Brain microvascular endothelial cell (primary cell): ENCODE results near the gene MOCS3.
A peak's percentile ranks its signal among the peaks of the same experiment; 100 is the strongest.

Source experiments
- DNase-seq: peaks from one replicate; pipeline ENCODE4 v3.0.0-alpha.2; 2020
- H3K27ac ChIP-seq: fragments of 250-450 bp; sonication (Bioruptor Pico); 2 replicates; pipeline ENCODE4 v1.5.1; 2020; ENCODE audit warnings: mild to moderate bottlenecking, moderate library complexity
- H3K27me3 ChIP-seq: fragments of 250-450 bp; sonication (Bioruptor Pico); replicated peaks from 2 replicates; pipeline ENCODE4 v1.5.1; 2020; ENCODE audit warnings: mild to moderate bottlenecking
- H3K36me3 ChIP-seq: fragments of 250-450 bp; sonication (Bioruptor Pico); replicated peaks from 2 replicates; pipeline ENCODE4 v1.5.1; 2020; ENCODE audit warnings: mild to moderate bottlenecking
- H3K4me3 ChIP-seq: 2 replicates; pipeline ENCODE4 v1.5.1; 2011; ENCODE audit warnings: low read depth, mild to moderate bottlenecking, control low read depth, low read length, moderate library complexity
- in situ Hi-C: cut with HindIII; loops from 2 replicates; pipeline ENCODE4 v1.10.0; 2017; ENCODE audit warnings: low sequenced_read_pairs, low pct_ligation_motif_present
- TF ChIP-seq, protein P1 (sequence below): IDR thresholded peaks from 2 replicates; pipeline ENCODE4 v1.5.1; 2011; ENCODE audit warnings: low read depth, mild to moderate bottlenecking, moderate library complexity, low read length, control low read depth, inconsistent platforms; ENCODE audit errors: missing control alignments

Gene MOCS3

DNA sequence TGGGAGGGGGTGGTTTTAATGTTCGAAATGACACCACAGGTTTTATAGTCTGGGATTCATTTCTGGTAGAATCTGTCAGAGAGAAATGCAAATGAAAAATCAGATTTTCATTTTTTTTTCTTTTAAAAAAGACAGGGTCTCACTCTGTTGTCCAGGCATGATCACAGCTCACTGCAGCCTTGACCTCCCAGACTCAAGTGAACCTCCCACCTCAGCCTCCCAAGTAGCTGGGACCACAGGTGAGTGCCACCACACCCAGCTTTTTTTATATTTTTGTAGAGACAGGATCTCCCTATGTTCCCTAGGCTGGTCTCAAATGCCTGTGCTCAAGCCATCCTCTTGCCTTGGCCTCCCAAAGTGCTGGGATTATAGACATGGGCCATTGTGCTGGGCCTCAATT lies 25.0 kb upstream of the MOCS3 start:
- no peak for DNase-seq
- H3K4me3 ChIP-seq, result no peak overlapping the region
- peaks cover 25% of the 10 kb centered on the region for H3K36me3 ChIP-seq
- H3K27ac ChIP-seq, result no peak overlapping the region
- no peaks in the 10 kb centered on the region for H3K27me3 ChIP-seq
- TF ChIP-seq, protein P1, sequence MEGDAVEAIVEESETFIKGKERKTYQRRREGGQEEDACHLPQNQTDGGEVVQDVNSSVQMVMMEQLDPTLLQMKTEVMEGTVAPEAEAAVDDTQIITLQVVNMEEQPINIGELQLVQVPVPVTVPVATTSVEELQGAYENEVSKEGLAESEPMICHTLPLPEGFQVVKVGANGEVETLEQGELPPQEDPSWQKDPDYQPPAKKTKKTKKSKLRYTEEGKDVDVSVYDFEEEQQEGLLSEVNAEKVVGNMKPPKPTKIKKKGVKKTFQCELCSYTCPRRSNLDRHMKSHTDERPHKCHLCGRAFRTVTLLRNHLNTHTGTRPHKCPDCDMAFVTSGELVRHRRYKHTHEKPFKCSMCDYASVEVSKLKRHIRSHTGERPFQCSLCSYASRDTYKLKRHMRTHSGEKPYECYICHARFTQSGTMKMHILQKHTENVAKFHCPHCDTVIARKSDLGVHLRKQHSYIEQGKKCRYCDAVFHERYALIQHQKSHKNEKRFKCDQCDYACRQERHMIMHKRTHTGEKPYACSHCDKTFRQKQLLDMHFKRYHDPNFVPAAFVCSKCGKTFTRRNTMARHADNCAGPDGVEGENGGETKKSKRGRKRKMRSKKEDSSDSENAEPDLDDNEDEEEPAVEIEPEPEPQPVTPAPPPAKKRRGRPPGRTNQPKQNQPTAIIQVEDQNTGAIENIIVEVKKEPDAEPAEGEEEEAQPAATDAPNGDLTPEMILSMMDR, result no peak
- in situ Hi-C loops, result no loop called here

DNA sequence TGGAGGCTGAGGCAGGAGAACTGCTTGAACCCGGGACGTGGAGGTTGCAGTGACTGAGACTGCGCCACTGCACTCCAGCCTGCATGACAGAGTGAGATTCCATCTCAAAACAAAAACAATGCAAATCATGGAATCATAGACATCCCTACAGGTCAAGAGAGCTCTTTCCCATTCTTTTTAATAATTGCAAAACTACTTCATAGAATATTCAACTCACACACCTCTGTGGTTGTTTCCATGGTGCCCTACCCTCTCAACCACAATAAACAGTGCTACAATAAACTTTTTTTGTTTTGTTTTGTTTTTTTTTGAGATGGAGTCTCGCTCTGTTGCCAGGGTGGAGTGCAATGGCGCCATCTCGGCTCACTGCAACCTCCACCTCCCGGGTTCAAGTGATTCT lies 15.5 kb upstream of the MOCS3 start:
- in situ Hi-C loops, result no loop called here
- Histone ChIP-seq H3K27ac (no peak overlapping the region), H3K27me3 (no peaks in the 10 kb centered on the region), H3K36me3 (peaks cover 73% of the 10 kb centered on the region), H3K4me3 (no peak overlapping the region)
- DNase-seq, result no peak
- TF ChIP-seq, protein P1, result no peak

DNA sequence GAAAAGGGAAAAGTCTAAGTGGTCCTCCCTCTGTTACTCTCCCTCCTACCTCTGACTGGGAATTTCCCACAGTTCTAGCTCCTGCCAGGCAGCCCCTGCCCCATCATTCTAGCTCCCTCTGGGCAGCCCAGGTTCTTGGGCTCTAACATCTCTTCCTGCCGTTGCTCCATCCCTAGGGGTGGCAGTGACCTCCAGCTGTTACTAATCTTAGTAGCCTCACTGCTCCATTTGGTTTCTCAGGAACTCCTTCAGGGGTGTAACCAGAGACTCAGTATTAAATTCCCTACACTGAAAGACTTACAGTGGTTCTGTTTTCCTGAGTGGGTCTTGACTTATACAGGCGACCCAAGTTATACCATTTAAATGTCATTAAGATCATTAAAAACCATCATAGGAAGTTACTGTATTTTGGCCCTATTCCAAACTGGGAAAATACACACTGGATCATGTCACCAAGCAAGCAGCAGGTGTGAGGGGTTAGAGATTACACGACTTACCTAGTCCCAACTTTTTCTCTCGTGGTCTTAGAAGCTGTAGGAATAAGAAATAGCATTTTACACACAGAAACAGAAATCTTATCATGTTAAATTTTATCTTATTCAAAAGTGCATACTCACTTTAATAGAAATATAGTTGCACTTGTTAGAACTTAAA lies 10.4 kb upstream of the MOCS3 start:
- peaks cover 52% of the 10 kb centered on the region for H3K36me3 ChIP-seq
- in situ Hi-C loops, result no loop called here
- TF ChIP-seq, protein P1, result no peak
- H3K27ac ChIP-seq, result no peak overlapping the region
- DNase-seq, result no peak
- no peak overlapping the region for H3K4me3 ChIP-seq
- H3K27me3 ChIP-seq, result no peaks in the 10 kb centered on the region

DNA sequence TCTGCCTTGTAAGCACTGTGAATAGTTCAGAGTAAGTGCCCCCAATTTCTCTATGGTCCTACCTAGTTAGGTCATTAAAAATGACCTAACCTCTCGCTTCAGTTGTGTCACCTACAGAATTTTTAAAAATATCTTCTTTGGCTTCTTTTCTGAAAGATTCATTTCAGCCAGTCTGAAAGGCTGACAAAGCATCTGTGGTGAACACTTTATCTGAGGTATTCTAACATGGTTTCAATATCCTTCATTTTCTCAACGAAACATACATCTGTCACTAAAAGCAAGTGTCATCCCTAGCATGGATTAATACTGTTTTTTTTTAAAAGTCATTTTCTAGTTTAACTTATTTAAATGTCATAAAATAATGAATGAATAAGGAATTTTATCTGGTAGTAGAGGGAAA lies 5.4 kb upstream of the MOCS3 start:
- H3K36me3 ChIP-seq, result peaks cover 28% of the 10 kb centered on the region
- in situ Hi-C loops, result no loop called here
- no peak overlapping the region for H3K27ac ChIP-seq
- no peaks in the 10 kb centered on the region for H3K27me3 ChIP-seq
- no peak for DNase-seq
- TF ChIP-seq, protein P1, result no peak
- no peak overlapping the region for H3K4me3 ChIP-seq

GRCh38 chr20:50953821-50954220 lies 4.8 kb upstream of the MOCS3 start:
- DNase-seq, result no peak
- no peak overlapping the region for H3K27ac ChIP-seq
- in situ Hi-C loops, result no loop called here
- H3K27me3 ChIP-seq, result no peaks in the 10 kb centered on the region
- no peak overlapping the region for H3K4me3 ChIP-seq
- peaks cover 28% of the 10 kb centered on the region for H3K36me3 ChIP-seq
- TF ChIP-seq, protein P1, result no peak

DNA sequence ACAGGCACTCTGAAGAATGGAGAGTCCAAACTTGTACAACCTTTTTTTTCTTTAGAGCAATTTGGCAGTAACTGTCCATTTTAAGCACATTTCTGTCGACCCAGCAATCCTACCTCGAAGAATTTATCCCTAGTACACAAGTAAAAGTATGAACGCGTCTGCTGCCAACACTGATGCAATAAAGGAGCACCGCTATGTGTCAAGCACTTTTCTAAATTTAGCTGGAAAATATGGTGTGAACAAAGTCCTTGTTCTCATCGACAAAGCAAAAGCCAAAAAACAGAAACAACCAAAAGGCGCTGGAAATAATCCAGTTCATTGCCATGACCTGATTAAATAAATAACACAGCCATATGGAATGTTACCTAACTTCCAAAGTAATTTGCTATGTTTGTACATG lies 1.3 kb upstream of the MOCS3 start:
- TF ChIP-seq, protein P1, result no peak
- H3K27me3 ChIP-seq, result no peaks in the 10 kb centered on the region
- in situ Hi-C loops, result no loop called here
- peak overlapping the region; percentile 98 for H3K4me3 ChIP-seq
- peaks cover 22% of the 10 kb centered on the region for H3K36me3 ChIP-seq
- peak overlapping the region; percentile 99 for H3K27ac ChIP-seq
- DNase-seq, result no peak
